GM11168 (cell line): ENCODE results near the gene DNAJC13.

Experiments used
- in situ Hi-C: fragments of 300-500 bp; cut with MboI; formaldehyde crosslinking; loops from one replicate; pipeline ENCODE4 v1.12.0; 2022; ENCODE audit warnings: low sequenced_read_pairs; ENCODE audit not compliant: unreplicated experiment

Gene DNAJC13

DNA sequence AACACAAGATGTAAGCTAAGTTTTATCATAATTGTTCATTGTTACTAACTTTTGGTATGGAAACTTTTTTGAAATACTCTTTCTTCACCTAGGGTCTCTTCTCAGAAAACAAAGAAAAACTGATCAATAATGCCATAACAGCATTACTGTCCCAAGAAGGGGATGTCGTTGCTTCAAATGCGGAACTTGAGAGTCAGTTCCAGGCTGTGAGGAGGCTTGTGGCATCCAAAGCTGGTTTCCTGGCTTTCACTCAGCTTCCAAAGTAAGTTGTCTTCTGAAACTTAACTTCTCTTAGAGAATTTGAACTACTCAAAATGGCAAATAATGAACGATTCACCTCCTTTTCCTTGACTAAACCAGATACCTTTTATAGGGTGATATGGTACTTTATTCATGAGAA is 39.3 kb downstream of the DNAJC13 start:
- in situ Hi-C loops, result no loop called here

DNA sequence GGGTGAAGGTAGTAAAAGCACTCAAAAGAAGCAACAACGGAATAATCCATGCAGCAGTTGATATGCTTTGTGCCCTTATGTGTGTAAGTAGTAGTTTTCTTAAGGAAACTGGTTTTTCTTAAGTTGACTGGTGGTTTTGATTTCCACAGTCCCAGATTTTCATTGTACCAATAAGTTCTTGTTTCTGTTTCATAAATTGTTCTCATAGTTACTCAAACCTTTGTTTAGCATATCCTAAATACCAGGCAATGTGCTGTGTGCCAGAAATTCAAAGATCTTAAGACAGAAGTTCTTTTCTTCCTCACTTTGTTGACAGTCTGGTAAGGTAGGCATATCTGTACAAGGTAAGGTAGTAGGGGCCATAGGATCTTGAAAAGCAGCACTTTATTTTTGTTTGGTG is 40.0 kb downstream of the DNAJC13 start:
- in situ Hi-C loops, result no loop called here

DNA sequence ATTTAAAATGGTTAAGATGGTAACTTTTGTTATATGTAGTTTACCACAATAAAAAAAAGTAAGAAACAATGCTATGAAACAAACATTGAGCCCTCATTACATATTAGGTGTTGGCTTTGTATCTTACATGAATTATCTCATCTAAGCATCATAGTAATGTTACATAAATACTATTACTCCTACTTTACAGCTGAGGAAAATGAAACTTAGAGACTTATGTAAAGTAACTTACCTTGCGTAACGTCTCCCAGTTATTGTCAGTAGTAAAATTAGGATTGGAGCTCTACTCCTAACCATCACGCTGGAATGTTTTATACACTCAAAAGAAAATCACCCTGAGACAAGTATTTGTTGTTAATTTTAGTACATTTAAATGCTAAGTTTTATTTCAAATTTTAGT is 42.2 kb downstream of the DNAJC13 start:
- in situ Hi-C loops, result no loop called here

DNA sequence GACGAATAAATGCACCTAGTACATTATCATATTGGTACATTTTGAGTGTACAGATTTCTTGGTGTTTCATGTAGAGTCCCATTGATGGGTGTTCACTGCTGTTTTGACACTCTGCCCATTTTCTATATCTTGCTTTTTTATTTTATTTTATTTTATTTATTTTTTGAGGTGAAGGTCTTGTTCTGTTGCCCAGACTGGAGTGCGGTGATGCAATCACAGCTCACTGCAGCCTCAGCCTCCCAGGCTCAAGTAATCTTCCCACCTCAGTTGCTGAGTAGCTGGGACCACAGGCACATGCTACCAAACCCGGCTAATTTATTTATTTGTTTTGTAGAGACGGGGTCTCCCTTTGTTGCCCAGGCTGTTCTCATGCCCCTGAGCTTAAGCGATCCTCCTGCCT is 44.2 kb downstream of the DNAJC13 start:
- in situ Hi-C loops, result no loop called here

DNA sequence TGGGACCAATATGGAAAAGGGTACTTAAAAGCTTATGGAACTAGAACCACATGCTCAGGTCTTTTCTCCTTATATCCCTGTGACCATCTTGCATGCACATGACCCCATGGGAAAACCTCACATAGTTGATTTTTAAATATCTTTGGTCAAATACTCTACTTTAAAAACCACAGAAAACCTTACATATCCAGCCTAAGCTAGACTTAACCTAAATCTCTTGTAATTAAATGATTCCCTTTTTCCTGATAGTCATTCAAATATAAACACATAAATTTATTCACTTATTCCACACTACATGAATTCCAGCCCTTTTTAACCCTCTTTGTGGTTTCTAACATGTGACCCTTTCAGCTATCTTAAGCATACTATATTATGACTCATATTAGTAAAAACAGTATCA is 46.8 kb downstream of the DNAJC13 start:
- in situ Hi-C loops, result no loop called here

DNA sequence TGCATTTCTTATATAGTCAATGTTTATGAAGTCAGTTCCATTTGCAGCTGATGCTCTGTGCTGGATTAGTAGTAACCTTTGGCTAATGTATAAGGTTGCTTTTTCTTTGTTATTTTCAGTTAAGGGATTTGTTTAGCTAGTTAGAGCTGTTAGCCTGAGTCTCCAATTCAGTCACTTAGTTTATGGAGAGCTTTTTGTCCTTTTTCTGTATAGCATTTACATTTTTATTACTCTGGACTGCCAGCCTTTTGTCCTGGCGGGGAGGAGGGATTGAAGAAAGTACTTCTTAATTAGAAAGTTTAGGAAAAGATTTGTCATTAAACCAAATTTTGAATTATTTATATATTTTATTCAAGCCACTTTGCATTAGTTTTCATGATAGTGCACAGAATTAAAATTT is 52.0 kb downstream of the DNAJC13 start:
- in situ Hi-C loops, result no loop called here

DNA sequence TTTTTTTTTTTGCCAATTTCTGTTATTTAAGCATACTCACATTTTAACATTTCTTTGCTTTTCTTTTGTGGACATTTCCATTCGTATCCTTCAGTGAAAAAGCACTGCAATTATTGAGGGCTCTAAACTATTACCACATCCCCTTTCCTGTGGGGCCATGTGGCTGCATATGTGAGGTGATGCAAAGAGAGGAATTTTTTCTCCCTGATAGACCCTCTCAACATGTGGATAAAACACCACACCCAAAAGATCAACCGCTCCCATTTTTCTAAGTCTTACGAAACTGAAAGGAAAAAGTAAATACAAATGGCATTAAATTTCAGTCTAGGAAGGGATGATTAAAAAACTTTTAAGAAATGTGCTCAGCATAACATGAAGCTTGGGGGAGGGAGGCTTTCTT is 68.8 kb downstream of the DNAJC13 start:
- in situ Hi-C loops, result no loop called here

DNA sequence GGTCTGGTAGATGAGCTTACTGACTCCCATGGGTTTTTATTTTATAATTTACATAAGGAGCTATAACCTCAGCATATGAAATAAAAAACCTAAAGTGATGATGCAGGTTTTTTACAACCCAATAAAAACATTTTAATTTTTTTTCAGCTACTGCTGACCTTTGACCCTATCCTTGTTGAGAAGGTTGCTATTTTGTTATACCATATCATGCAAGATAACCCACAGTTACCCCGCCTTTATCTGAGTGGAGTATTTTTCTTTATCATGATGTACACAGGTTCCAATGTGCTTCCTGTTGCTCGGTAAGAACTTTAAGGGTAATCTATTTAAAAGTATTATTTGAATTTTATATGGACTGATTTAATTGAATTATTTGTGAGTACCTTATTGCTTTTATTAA is 70.8 kb downstream of the DNAJC13 start:
- in situ Hi-C loops, result no loop called here

DNA sequence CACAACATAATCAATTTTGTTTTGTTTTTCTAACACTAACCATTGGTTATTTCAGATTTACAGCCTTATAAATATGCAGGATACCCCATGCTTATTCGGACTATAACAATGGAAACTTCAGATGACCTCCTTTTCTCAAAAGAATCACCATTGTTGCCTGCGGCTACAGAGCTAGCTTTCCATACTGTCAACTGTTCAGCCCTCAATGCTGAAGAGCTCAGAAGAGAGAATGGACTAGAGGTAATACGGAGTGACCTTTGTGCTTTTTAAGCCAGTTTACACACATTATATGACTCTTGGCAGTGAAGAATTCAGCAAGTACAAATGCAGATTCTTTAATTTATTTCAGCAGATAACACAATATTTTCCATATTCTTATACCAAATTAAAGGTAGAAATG is 81.8 kb downstream of the DNAJC13 start:
- in situ Hi-C loops, result no loop called here

DNA sequence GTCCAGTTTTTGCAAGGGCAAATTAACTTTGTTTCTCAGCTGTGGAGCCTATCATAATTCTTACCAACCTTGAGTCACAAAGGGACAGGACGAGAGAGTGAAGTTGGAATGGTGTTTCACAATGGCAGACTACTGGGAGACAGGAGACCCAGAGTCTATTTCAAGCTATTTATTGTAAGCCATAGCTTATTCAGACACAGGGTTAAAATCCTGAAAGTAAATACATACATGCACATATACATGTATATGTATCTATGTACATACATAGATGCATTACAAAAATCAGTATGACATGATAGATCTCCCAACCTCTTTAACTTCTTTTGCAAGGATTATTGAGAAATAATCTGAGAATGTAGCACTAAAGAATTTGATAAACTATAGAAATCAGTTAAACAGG is 86.3 kb downstream of the DNAJC13 start:
- in situ Hi-C loops, result no loop called here

DNA sequence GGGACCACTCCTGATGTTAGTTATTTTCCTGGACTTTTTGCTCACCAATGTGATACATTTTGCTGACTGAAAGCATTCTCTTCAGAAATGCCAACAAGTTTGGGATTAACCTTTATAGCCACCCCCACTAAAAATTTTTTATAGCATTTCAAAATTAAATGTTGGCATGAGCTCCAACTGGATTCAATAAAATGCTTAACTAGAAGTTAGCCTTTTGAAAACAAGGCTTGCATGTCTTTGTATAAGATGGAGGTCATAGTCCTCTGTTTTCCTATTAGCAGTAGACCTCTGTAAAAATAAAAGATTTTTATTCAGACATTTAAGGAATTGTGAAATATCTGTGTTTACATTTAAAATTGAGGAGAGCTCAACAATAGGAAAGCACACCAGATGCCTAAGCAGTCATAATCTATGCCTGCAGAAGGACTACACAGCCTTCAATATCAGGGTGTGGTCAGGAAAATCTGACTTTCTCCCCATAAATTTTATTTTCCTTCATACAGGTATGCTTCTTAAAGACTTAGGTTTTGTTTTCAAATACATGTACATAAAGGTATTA is 87.2 kb downstream of the DNAJC13 start:
- in situ Hi-C loops, result no loop called here

DNA sequence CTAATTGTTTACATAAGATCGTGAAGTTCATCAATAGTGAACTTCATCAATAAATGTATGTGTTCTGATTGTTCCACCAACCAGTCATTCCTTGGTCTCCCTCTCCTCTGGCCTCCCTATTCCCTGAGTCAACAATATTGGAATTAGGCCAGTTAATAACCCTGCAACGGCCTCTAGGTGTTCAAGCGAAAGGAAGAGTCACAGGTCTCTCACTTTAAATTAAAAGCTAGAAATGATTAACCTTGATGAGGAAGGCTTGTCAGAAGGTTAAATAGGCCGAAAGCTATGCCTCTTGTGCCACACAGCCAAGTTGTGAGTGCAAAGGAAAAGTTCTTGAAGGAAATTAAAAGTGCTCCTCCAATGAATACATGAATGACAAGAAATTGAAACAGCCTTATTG is 90.4 kb downstream of the DNAJC13 start:
- in situ Hi-C loops, result no loop called here

DNA sequence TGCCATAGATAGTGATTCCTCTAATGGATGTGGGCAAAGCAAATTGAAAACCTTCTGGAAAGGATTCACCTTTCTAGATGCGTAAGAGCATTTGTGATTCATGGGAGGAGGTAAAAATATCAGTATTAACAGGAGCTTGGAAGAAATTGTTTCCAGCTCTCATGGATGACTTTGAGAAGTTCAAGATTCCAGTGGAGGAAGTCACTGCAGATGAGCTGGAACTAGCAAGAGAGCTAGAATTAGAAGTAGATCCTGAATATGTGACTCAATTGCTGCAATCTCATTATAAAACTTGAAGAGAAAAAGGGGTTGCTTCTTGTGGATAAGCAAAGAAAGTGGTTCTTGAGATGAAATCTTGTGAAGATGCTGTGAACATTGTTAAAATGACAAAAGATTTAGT is 91.8 kb downstream of the DNAJC13 start:
- in situ Hi-C loops, result no loop called here

DNA sequence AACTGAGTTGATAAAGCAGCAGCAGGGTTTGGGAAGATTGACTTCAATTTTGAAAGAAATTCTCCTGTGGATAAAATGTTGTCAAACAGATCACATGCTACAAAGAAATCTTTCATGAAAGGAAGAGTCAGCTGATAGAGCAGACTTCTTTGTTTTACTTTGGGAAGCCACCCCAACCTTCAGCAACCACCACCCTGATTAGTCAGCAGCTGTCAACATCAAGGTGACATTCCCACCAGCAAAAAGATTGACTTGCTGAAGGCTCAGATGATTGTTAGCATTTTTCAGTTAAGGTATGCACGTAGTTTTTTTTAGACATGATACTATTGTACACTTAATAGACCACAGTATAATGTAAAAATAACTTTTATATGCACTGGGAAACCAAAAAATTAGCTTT is 92.2 kb downstream of the DNAJC13 start:
- in situ Hi-C loops, result no loop called here

DNA sequence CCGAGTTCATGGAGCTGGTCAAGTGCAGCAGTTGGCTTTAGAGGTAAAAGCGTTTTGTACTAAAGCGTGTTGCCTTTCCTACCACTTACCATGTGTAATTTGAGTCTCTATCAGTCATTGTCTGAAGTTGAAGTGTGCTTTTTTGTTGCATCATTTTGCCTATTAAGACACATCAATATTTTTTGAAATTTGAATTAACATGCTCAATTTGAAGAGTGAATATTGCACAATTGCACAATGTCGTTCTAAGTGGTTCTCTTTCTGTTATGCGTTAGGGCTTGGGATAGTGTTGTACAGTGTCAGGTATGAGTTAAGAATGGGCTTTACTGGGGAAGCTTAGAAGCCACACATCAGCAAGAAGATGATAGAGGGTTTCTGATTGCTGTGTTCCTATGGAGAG is 95.8 kb downstream of the DNAJC13 start:
- in situ Hi-C loops, result no loop called here

DNA sequence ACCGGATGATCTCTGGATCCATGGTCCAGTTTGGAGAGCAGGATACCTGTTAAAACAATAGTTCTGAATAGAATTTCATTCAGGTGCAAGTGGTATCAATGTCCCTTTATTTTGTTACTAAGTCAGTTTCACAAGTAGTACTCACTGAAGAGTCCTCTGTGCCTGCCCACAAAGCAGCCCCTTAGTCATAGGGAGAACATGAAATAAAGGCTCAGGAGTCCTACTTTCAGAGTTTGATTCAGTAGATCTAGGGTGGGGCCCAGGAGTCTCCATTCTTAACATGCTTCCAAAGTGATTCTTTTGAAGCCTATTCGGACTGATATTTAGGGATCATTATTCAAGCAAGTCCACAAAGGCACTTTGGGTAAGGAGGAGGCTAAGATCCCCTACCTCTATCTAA is 100.0 kb downstream of the DNAJC13 start:
- in situ Hi-C loops, result no loop called here

DNA sequence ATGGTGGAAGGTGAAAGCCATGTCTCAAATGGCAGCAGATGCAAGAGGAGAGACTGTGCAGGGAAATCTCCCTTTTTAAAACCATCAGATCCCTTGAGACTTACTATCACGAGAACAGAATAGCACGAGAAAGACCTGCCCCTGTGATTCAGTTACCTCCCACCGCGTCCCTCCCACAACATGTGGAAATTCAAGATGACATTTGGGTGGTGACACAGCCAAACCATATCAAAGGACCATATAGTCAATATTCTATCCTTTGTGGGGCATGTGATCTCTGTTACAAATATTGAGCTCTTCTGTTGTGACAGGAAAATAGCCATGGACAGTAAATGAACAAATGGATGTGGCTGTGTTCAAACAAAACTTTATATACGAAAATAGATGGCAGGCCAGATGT is 102.6 kb downstream of the DNAJC13 start:
- in situ Hi-C loops, result no loop called here

DNA sequence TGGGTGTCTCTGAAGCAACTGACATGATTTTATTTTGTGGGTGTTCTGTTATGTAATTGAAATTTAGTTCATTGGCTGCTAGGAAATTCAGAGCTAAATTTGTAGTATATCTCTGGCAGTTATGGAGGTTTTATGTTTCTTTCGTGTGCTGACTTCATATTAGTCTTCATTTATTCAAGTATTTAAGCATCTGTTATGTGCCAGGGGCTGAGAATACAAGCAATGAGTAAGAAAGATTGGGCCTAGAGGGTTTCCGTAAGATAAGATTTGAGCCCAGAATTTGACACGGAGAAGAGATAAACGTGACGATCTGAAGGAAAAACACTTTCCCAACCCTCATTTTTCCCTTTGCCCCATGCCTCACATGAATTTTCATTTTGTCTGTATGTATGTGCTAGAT is 104.6 kb downstream of the DNAJC13 start:
- in situ Hi-C loops, result no loop called here

DNA sequence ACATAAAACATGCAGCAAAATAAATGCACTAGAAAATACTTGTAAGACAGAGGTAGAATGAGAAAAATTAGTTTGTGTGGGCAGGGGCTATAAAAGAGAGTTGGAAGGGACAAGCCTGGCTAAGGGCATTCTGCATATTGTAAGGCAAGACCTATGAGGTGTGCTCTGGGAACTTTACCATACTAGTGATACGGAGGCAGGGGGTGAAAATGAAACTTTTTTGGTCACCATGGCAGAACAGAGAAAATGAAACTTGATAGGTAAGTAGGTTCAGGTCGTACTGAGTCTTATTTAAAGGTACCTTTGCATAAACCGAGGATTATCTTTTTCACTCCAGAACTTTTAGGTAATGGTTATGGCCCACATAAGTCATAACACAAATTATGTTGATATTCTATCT is 105.1 kb downstream of the DNAJC13 start:
- in situ Hi-C loops, result no loop called here

DNA sequence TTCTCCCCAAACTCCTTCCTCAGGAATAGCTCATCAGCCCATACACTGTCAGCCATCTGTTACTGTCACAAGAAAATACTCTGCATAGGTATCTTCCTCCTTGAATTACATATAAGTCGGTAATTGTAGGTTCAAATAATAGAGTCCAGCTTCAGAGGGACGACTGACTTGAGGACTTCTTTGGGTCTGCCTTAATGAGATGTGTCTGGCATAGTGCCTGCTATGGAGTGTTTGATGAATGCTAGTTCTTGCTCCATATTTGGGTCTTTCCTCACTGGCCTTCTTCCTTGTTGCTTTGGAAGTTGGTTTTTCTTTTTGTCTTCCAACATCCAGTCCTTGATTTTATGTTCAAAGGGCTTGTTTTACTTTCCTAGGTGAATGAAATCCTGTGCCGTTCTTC is 113.3 kb downstream of the DNAJC13 start:
- in situ Hi-C loops, result no loop called here

DNA sequence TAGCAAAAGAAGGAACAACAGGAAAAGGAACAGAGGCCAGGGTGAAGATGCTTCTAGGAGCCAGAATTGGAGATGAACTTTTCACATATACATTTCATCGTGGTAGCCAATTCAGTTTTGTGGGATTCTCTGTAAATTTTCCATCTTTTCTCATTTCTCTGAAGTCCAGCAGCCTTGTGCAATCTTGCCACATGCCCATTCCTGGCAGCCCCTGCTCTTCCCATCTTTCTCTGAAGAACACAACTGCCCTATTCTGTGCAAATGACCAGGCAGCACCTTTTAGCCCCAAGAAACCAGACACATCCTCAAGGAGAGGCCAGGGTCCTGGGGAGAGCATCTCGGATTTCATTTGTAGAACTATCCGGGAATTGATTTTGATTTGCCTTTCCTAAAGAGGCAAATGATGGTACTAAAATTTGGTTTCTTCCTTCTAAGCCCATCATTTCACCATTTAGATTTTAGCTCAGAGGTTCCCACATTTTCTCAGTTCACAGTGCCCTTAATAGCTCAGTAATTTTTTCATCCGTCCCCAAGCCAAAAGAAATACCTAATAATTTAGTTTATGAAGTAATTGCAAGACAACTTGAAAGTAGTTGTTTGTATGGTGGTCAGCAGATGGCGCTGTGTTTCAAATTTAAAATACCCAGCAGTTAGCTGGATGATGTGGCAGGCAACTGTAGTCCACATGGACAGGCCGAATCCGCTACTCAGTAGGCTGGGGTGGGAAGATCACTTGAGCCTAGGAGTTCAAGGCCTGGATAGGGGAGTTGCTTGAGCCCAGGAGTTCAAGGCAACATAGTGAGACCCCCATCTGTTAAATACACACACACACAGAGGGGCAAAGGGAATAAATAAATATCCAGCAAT is 118.5 kb downstream of the DNAJC13 start:
- in situ Hi-C loops, result loop anchor here (5.0 kb wide), 1 partner anchor 111 kb away; no protein-coding TSS in a partner anchor
